DMS 273 treated with DMSO at 0.1 percent for 48 hours (cell line): ENCODE results near the gene MYCN.

ENCODE experiments used
- DNase-seq: peaks from one replicate; lab custom pipeline; 2025; lab: John Stamatoyannopoulos, UW

The MYCN gene

GRCh38 chr2:15931319-15931890 is 8.9 kb upstream of the MYCN start:
- no peak for DNase-seq

- no peak for DNase-seq
Observed at GRCh38 chr2:15931950-15932349, 8.4 kb upstream of the MYCN start.

DNA sequence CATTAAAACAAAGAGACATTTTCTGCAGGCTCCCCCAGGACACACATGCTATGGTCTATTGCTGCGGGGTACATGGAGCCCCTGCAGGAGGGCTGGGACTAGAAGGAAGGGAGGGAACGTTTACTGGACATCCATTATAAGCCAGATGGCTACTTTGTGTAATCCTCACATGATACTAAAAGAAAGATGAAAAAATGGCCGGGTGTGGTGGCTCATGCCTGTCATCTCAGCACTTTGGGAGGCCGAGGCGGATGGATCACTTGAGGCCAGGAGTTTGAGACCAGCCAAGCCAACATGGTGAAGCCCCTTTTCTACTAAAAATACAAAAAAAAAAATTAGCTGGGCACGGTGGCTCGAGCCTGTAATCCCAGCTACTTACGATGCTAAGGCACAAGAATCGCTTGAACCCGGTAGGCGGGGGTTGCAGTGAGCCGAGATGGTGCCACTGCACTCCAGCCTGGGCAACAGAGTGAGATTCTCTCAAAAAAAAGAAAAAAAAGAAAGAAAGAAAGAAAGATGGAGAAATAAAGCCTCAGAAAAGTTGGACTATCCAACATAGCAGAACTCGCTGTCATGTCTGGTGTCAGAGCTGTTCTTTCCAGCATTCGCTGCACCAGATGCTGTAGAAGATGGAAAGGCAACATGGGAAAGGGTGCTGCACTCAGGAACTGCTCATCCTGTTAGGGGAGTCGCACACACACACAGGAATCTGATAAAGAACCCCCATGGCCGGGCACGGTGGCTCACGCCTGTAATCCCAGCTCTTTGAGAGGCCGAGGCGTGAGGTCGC is 7.8 kb upstream of the MYCN start:
- no peak for DNase-seq

GRCh38 chr2:15933184-15933845 is 7.0 kb upstream of the MYCN start:
- DNase-seq, result no peak

DNA sequence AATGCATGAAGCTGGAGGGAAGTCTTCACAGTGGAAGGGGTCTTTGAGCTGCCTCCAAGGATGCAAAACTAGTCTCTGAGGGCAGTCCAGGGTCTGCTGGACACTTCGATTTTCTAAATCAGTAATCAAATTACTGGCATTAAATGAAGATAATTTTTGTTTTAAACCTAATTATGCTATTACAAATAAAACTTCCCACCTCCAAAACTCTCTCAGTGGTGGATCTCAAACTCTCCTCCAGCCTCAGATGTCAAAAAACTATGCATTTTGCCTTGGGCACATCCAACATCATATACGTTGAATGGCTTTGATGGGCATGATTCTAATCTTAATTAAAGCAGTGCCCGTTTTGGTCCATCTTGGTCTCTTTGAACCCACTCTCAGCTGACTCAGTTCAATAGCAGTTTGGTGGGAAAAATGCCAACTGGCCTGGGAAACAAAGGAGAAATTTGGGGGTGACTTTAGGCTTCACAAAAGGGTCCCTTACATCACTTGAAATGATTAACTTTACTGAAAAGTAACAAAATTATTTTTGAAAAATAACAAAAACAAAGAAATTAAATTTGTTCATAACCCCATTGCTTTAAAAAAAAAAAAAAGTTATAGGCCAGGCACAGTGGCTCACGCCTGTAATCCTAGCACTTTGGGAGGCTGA is 5.9 kb upstream of the MYCN start:
- DNase-seq, result no peak

- no peak for DNase-seq
Observed at GRCh38 chr2:15935189-15935588, 5.2 kb upstream of the MYCN start.

- DNase-seq, result no peak
Observed at GRCh38 chr2:15935675-15936074, 4.7 kb upstream of the MYCN start.

GRCh38 chr2:15936277-15937104 is 3.9 kb upstream of the MYCN start:
- no peak for DNase-seq

DNA sequence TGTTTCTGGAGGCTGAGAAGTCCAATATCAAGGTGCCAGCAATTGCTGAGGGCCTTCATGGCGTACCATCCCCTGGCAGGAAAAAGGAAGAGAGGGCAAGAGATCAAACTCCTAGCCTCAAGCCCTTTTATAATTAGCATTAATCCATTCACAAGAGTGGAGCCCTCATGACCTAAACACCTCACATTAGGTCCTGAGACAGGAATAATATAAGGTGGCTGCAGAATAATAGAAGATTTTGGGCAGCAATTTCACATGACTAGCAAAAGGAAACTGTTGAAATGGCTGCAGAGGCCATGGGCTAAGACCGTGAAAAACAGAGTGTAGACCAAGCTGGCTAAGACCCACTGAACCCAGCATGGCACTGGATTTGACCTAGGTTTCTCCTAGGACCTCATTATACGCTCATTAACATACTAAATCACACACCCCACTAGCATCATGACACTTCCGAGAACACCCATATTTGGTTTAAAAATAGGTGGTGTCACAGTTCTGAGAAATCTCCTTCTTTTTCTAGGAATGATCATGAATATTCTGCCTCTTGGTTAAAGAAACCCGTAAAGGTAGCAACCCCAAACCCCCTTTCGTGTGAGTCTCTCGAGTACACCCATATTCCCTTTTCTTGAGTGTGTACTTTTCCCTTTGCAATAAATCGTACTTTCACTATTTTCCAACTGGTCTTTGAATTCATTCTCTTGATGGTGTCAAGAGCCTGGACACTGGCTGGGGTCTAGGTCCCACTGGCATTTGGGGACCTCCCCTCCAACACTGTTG is 3.1 kb upstream of the MYCN start:
- no peak for DNase-seq

DNA sequence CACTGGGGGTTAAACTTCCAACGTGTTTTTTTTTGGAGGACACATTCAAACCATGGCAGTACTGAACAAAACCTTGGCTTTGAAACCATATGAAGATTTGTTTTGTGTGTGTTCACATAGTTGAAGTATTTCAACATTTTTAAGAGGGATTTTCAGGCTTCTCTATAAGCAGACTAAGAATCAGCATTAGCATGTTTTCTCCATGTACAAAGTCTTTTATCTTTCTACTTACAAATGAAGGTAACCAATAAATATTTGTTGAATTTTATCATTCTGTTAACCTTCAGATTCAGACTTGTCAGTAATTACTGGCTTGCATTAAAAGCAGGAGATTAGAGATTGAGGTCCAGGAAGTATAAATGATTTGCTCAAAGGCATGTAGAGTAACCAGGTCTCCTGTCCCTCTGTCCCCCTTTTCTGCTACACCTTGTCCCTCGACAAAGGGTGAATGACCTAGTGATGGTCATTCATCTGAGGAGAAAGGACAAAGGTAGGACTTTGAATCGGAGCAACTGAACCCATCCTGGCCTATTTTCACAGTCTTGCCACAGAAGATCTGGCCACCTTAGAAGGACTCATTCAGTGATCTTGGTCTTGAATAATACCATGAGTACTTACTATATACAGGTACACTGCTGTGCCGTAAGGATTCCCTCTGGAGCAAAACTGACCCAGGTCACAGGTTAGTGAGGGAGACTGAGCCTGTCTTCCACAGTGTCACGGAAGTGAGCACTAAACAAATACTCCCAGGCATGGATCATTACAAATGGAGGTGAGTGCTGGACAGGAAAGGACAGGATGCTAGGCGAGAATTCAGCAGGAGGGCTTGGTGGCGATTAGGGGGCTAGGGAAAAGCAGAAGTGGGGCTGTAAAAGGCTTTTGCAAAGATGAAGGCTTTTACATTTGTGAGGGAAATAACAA is 2.2 kb upstream of the MYCN start:
- DNase-seq, result no peak

GRCh38 chr2:15938803-15939555 is 1.4 kb upstream of the MYCN start:
- no peak for DNase-seq

GRCh38 chr2:15939556-15939853 is 845 bp upstream of the MYCN start:
- DNase-seq, result no peak

- DNase-seq, result no peak
Observed at GRCh38 chr2:15940661-15941480, 521 bp downstream of the MYCN start.

- DNase-seq, result no peak
Observed at GRCh38 chr2:15941481-15941850, 1.1 kb downstream of the MYCN start.

DNA sequence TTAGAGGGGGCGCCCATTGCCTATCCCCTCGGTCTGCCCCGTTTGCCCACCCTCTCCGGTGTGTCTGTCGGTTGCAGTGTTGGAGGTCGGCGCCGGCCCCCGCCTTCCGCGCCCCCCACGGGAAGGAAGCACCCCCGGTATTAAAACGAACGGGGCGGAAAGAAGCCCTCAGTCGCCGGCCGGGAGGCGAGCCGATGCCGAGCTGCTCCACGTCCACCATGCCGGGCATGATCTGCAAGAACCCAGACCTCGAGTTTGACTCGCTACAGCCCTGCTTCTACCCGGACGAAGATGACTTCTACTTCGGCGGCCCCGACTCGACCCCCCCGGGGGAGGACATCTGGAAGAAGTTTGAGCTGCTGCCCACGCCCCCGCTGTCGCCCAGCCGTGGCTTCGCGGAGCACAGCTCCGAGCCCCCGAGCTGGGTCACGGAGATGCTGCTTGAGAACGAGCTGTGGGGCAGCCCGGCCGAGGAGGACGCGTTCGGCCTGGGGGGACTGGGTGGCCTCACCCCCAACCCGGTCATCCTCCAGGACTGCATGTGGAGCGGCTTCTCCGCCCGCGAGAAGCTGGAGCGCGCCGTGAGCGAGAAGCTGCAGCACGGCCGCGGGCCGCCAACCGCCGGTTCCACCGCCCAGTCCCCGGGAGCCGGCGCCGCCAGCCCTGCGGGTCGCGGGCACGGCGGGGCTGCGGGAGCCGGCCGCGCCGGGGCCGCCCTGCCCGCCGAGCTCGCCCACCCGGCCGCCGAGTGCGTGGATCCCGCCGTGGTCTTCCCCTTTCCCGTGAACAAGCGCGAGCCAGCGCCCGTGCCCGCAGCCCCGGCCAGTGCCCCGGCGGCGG is 1.7 kb downstream of the MYCN start:
- no peak for DNase-seq

DNA sequence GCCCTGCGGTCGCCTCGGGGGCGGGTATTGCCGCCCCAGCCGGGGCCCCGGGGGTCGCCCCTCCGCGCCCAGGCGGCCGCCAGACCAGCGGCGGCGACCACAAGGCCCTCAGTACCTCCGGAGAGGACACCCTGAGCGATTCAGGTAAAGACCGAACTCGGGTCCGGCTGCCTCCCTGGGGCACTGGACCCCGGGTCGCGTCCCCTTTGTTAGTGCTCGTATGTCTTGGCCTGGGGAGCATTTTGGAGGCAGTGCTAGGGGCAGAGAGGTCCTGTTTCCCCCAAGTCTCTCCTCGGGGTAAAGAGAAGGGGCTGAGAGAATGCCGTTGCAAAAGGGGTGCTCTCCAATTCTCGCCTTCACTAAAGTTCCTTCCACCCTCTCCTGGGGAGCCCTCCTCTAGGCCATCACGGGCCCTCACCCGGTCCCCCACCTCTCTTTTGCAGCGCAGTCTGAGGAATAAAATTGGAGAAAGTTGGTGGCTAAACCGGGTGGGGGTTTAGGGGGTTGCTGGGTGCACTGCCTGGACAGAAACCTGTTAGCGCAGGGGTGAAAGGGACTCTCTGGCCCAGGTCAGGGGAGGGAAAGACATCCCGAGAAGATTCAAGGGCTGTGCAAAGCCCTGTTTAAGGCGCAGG is 2.5 kb downstream of the MYCN start:
- no peak for DNase-seq
